Measurements from ENCODE around the gene RPL7L1.

RPL7L1 gene

DNA sequence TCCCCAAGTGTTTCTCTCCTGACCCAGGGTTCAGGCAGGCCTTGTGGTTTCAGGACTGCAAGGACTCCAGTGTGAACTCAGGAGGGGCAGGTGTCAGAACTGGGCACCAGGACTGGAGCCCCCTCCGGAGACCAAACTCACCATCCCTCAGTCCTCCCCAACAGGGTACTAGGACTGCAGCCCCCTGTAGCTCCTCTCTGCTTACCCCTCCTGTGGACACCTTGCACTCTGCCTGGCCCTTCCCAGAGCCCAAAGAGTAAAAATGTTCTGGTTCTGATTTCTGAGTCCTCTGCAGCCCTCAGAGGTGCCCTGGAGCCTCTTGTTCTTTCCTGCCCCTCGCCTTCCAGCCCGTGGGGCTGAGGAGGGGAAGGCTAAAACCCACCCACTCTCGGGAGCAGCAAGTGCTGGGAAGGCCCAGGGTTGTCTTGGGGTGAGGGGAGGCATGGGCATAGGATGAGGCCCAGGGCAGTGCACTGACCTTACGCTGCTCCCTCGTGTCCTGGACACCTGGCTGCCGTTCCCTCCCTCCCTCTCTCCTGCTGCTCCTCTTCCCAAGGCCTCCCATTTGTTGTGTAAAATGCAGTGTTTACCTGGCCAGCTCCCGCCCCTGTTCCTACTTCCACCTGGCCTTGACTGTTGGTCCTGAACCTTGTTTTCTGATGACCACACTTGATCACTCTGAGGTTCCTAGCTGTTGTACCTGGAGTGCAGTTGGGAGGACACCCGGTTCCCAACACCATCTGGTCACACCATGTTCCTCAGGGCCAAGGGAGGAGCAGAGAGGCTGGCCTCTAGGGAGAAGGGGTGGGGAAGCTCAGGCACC is 59.8 kb downstream of the RPL7L1 start:
- H3K27ac ChIP-seq (ENCODE audit: low read length): no peak overlapping the region
- TF ChIP-seq, protein P1, sequence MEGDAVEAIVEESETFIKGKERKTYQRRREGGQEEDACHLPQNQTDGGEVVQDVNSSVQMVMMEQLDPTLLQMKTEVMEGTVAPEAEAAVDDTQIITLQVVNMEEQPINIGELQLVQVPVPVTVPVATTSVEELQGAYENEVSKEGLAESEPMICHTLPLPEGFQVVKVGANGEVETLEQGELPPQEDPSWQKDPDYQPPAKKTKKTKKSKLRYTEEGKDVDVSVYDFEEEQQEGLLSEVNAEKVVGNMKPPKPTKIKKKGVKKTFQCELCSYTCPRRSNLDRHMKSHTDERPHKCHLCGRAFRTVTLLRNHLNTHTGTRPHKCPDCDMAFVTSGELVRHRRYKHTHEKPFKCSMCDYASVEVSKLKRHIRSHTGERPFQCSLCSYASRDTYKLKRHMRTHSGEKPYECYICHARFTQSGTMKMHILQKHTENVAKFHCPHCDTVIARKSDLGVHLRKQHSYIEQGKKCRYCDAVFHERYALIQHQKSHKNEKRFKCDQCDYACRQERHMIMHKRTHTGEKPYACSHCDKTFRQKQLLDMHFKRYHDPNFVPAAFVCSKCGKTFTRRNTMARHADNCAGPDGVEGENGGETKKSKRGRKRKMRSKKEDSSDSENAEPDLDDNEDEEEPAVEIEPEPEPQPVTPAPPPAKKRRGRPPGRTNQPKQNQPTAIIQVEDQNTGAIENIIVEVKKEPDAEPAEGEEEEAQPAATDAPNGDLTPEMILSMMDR (IDR thresholded peaks at IDR 0.05; ENCODE audit: low read depth, low read length): no peak
- no peak for TF ChIP-seq EZH2phosphoT487 (IDR thresholded peaks at IDR 0.05; ENCODE audit: low read depth)
- no peak overlapping the region for H3K4me2 ChIP-seq (ENCODE audit: low read length)

More for the DNA sequence above, 59.8 kb downstream of the RPL7L1 start:
- Histone ChIP-seq H3K36me3 (replicated peaks; ENCODE audit: low read depth, low read length) (peaks cover 79% of the 10 kb centered on the region), H2AFZ (ENCODE audit: low read depth, low read length) (no peak overlapping the region), H3K79me2 (ENCODE audit: low read length) (peaks cover 52% of the 10 kb centered on the region), H3K27me3 (ENCODE audit: low read depth, low read length) (no peaks in the 10 kb centered on the region), H3K4me3 (ENCODE audit: low read length) (no peak overlapping the region), H3K9me3 (ENCODE audit: insufficient read depth, low read length) (no peaks in the 10 kb centered on the region), H3K4me1 (ENCODE audit: low read length) (peaks cover 25% of the 10 kb centered on the region), H3K9ac (ENCODE audit: low read length) (no peak overlapping the region), H4K20me1 (ENCODE audit: insufficient read depth, low read length) (peaks cover 53% of the 10 kb centered on the region)

Measured in OCI-LY3 (cell line).